ENCODE results near the gene TMEM266.

- TF ChIP-seq, protein P1, sequence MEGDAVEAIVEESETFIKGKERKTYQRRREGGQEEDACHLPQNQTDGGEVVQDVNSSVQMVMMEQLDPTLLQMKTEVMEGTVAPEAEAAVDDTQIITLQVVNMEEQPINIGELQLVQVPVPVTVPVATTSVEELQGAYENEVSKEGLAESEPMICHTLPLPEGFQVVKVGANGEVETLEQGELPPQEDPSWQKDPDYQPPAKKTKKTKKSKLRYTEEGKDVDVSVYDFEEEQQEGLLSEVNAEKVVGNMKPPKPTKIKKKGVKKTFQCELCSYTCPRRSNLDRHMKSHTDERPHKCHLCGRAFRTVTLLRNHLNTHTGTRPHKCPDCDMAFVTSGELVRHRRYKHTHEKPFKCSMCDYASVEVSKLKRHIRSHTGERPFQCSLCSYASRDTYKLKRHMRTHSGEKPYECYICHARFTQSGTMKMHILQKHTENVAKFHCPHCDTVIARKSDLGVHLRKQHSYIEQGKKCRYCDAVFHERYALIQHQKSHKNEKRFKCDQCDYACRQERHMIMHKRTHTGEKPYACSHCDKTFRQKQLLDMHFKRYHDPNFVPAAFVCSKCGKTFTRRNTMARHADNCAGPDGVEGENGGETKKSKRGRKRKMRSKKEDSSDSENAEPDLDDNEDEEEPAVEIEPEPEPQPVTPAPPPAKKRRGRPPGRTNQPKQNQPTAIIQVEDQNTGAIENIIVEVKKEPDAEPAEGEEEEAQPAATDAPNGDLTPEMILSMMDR (IDR thresholded peaks at IDR 0.05; ENCODE audit: low read depth, low read length): no peak
- TF ChIP-seq POLR2A (IDR thresholded peaks at IDR 0.05; ENCODE audit: extremely low read depth, insufficient read length): no peak
Observed at GRCh38 chr15:76217029-76217881, 157.5 kb downstream of the TMEM266 start.
